HEK293 (cell line): ENCODE results near the gene SPHK1.

Experiments used
- CTCF ChIA-PET: fragments of 350-600 bp; formaldehyde crosslinking; extraction: SDS; loops from one replicate; lab custom pipeline; 2021; ENCODE audit warnings: antibody characterized with exemption; lab: Yijun Ruan, JAX
- POLR2A ChIA-PET: fragments of 300-600 bp; formaldehyde crosslinking; extraction: SDS; loops from one replicate; lab custom pipeline; 2020; ENCODE audit warnings: antibody characterized with exemption, inconsistent platforms; lab: Yijun Ruan, JAX
- H3K27ac ChIP-seq: fragments of 200-500 bp; sonication (Bioruptor generic); 2 replicates; pipeline ENCODE4 v1.5.1; 2014; ENCODE audit warnings: low read depth, low read length, control low read depth, inconsistent platforms; ENCODE audit errors: extremely low read depth
- H3K36me3 ChIP-seq, 2 experiments: fragments of 200-500 bp in 1 of 2; sonication (Bioruptor generic) in 1 of 2; 1 replicate in 1 of 2; 2 replicates in 1 of 2; pipeline ENCODE4 v1.5.1; 2014 to 2017; ENCODE audit warnings: inconsistent platforms in 2 of 2, low read length in 2 of 2; ENCODE audit not compliant: control insufficient read depth in 2 of 2, insufficient read depth in 1 of 2
- H3K4me1 ChIP-seq: fragments of 200-500 bp; sonication (Bioruptor generic); 2 replicates; pipeline ENCODE4 v1.5.1; 2014; ENCODE audit warnings: mild to moderate bottlenecking, low read length, inconsistent platforms; ENCODE audit not compliant: control insufficient read depth, insufficient read depth
- H3K4me3 ChIP-seq: 2 replicates; pipeline ENCODE4 v1.5.1; 2011; ENCODE audit warnings: low read depth, mild to moderate bottlenecking, control low read depth, low read length, moderate library complexity
- H3K9me3 ChIP-seq: fragments of 200-500 bp; sonication (Bioruptor generic); 2 replicates; pipeline ENCODE4 v1.5.1; 2014; ENCODE audit warnings: low read depth, low read length, inconsistent platforms; ENCODE audit not compliant: control insufficient read depth, insufficient read depth
- BCL11B ChIP-seq: fragments of 450-650 bp; formaldehyde crosslinking; IDR thresholded peaks from 2 replicates; pipeline ENCODE4 v1.5.1; 2016; ENCODE audit warnings: low read depth, missing biosample characterization, missing genetic modification characterization
- HOXD13 ChIP-seq: sonication (generic); formaldehyde crosslinking; IDR thresholded peaks from 2 replicates; pipeline ENCODE4 v1.8.0; 2022; ENCODE audit warnings: missing genetic modification reagents, borderline replicate concordance
- YY1 ChIP-seq: fragments of 450-650 bp; formaldehyde crosslinking; IDR thresholded peaks from 2 replicates; pipeline ENCODE4 v1.5.1; 2018; ENCODE audit warnings: missing biosample characterization, missing genetic modification characterization
- ZBTB8A ChIP-seq: fragments of 450-650 bp; formaldehyde crosslinking; IDR thresholded peaks from 2 replicates; pipeline ENCODE4 v1.5.1; 2016; ENCODE audit warnings: missing biosample characterization, missing genetic modification characterization
- ZNF132 ChIP-seq: fragments of 450-650 bp; formaldehyde crosslinking; IDR thresholded peaks from 2 replicates; pipeline ENCODE4 v1.5.1; 2017; ENCODE audit warnings: missing biosample characterization, missing genetic modification characterization, borderline replicate concordance
- ZNF2 ChIP-seq: fragments of 450-650 bp; formaldehyde crosslinking; IDR thresholded peaks from 2 replicates; pipeline ENCODE4 v1.5.1; 2016; ENCODE audit warnings: missing biosample characterization, missing genetic modification characterization
- ZNF391 ChIP-seq: fragments of 450-650 bp; formaldehyde crosslinking; IDR thresholded peaks from 2 replicates; pipeline ENCODE4 v1.5.1; 2016; ENCODE audit warnings: low read depth, missing biosample characterization, missing genetic modification characterization, borderline replicate concordance
- ZNF549 ChIP-seq: fragments of 450-650 bp; IDR thresholded peaks from 2 replicates; pipeline ENCODE4 v1.5.1; 2018; ENCODE audit warnings: missing biosample characterization, missing genetic modification characterization, mild to moderate bottlenecking, inconsistent platforms, moderate library complexity
- ZSCAN30 ChIP-seq: fragments of 450-650 bp; IDR thresholded peaks from 2 replicates; pipeline ENCODE4 v1.5.1; 2018; ENCODE audit warnings: missing biosample characterization, mild to moderate bottlenecking, missing genetic modification characterization, moderate library complexity
- ZSCAN5A ChIP-seq: fragments of 450-650 bp; formaldehyde crosslinking; IDR thresholded peaks from 2 replicates; pipeline ENCODE4 v1.5.1; 2016; ENCODE audit warnings: missing biosample characterization, missing genetic modification characterization
- TF ChIP-seq, protein P1 (sequence below): IDR thresholded peaks from 2 replicates; pipeline ENCODE4 v1.6.1; 2011; ENCODE audit warnings: mild to moderate bottlenecking, low read depth, low read length, borderline replicate concordance
- TF ChIP-seq, protein P2 (sequence below): fragments of 450-650 bp; formaldehyde crosslinking; IDR thresholded peaks from 2 replicates; pipeline ENCODE4 v1.5.1; 2016; ENCODE audit warnings: missing biosample characterization, missing genetic modification characterization
- TF ChIP-seq, protein P3 (sequence below): fragments of 450-650 bp; formaldehyde crosslinking; IDR thresholded peaks from 2 replicates; pipeline ENCODE4 v1.5.0; 2017; ENCODE audit warnings: missing biosample characterization, missing genetic modification characterization, borderline replicate concordance
- TF ChIP-seq, protein P4 (sequence below): fragments of 450-650 bp; formaldehyde crosslinking; IDR thresholded peaks from 2 replicates; pipeline ENCODE4 v1.5.1; 2016; ENCODE audit warnings: missing biosample characterization, missing genetic modification characterization
- TF ChIP-seq, protein P5 (sequence below): fragments of 450-650 bp; formaldehyde crosslinking; conservative IDR thresholded peaks from 2 replicates; pipeline ENCODE4 v1.5.1; 2016; ENCODE audit warnings: low read depth, missing biosample characterization, missing genetic modification characterization
- TF ChIP-seq, protein P6 (sequence below): fragments of 450-650 bp; formaldehyde crosslinking; IDR thresholded peaks from 2 replicates; pipeline ENCODE4 v1.5.1; 2016; ENCODE audit warnings: missing biosample characterization, missing genetic modification characterization

SPHK1 gene

GRCh38 chr17:76385892-76386786 is 1.7 kb downstream of the SPHK1 start:
- ChIA-PET CTCF (interaction anchor here (0.5 to 4.7 kb wide), 33 partner anchors 10 to 1367 kb away, joined by 3 to 68 read pairs (median 4); partner anchors contain the start of gene PRPSAP1), POLR2A (interaction anchor here (0.5 to 4.0 kb wide), 3 partner anchors 7 to 276 kb away, joined by 3 to 51 read pairs (median 3); partner anchors contain the start of gene PRPSAP1)
- Histone ChIP-seq H3K27ac (no peak overlapping the region), H3K4me3 (peak overlapping the region; percentile 54), H3K36me3 (peaks cover 0 to 38% of the 10 kb centered on the region in 2 experiments; a peak in 2 of 3 replicates), H3K4me1 (peaks cover 8% of the 10 kb centered on the region; the same call in 1 of the 2 replicates), H3K9me3 (no peaks in the 10 kb centered on the region)
- 0 out of 2 replicates have a peak, but pooled peaks have one; percentile 18 for TF ChIP-seq HOXD13 (CRISPR knock-in tag)
- no peak for TF ChIP-seq ZNF549 (tag by site-specific recombination)
- TF ChIP-seq, protein P1, sequence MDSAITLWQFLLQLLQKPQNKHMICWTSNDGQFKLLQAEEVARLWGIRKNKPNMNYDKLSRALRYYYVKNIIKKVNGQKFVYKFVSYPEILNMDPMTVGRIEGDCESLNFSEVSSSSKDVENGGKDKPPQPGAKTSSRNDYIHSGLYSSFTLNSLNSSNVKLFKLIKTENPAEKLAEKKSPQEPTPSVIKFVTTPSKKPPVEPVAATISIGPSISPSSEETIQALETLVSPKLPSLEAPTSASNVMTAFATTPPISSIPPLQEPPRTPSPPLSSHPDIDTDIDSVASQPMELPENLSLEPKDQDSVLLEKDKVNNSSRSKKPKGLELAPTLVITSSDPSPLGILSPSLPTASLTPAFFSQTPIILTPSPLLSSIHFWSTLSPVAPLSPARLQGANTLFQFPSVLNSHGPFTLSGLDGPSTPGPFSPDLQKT, result no peak
- TF ChIP-seq, protein P2, sequence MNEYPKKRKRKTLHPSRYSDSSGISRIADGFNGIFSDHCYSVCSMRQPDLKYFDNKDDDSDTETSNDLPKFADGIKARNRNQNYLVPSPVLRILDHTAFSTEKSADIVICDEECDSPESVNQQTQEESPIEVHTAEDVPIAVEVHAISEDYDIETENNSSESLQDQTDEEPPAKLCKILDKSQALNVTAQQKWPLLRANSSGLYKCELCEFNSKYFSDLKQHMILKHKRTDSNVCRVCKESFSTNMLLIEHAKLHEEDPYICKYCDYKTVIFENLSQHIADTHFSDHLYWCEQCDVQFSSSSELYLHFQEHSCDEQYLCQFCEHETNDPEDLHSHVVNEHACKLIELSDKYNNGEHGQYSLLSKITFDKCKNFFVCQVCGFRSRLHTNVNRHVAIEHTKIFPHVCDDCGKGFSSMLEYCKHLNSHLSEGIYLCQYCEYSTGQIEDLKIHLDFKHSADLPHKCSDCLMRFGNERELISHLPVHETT (tag by site-specific recombination), result no peak
- 0 out of 2 replicates have a peak, but pooled peaks have one; percentile 24 for TF ChIP-seq ZNF391 (tag by site-specific recombination)
- TF ChIP-seq, protein P3, sequence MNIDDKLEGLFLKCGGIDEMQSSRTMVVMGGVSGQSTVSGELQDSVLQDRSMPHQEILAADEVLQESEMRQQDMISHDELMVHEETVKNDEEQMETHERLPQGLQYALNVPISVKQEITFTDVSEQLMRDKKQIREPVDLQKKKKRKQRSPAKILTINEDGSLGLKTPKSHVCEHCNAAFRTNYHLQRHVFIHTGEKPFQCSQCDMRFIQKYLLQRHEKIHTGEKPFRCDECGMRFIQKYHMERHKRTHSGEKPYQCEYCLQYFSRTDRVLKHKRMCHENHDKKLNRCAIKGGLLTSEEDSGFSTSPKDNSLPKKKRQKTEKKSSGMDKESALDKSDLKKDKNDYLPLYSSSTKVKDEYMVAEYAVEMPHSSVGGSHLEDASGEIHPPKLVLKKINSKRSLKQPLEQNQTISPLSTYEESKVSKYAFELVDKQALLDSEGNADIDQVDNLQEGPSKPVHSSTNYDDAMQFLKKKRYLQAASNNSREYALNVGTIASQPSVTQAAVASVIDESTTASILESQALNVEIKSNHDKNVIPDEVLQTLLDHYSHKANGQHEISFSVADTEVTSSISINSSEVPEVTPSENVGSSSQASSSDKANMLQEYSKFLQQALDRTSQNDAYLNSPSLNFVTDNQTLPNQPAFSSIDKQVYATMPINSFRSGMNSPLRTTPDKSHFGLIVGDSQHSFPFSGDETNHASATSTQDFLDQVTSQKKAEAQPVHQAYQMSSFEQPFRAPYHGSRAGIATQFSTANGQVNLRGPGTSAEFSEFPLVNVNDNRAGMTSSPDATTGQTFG (tag by site-specific recombination), result no peak
- 0 out of 2 replicates have a peak, but pooled peaks have one; percentile 56 for TF ChIP-seq YY1 (tag by site-specific recombination)
- TF ChIP-seq ZBTB8A, result no peak; the same call in 1 of the 2 replicates
- TF ChIP-seq ZNF2 (tag by site-specific recombination), result peak; percentile 73
- TF ChIP-seq ZSCAN30 (tag by site-specific recombination), result peak; percentile 93
- TF ChIP-seq, protein P4, sequence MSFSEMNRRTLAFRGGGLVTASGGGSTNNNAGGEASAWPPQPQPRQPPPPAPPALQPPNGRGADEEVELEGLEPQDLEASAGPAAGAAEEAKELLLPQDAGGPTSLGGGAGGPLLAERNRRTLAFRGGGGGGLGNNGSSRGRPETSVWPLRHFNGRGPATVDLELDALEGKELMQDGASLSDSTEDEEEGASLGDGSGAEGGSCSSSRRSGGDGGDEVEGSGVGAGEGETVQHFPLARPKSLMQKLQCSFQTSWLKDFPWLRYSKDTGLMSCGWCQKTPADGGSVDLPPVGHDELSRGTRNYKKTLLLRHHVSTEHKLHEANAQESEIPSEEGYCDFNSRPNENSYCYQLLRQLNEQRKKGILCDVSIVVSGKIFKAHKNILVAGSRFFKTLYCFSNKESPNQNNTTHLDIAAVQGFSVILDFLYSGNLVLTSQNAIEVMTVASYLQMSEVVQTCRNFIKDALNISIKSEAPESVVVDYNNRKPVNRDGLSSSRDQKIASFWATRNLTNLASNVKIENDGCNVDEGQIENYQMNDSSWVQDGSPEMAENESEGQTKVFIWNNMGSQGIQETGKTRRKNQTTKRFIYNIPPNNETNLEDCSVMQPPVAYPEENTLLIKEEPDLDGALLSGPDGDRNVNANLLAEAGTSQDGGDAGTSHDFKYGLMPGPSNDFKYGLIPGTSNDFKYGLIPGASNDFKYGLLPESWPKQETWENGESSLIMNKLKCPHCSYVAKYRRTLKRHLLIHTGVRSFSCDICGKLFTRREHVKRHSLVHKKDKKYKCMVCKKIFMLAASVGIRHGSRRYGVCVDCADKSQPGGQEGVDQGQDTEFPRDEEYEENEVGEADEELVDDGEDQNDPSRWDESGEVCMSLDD (tag by site-specific recombination), result no peak; the same call in 1 of the 2 replicates
- TF ChIP-seq ZNF132 (tag by site-specific recombination), result no peak
- peak; percentile 88 for TF ChIP-seq BCL11B (tag by site-specific recombination)
- TF ChIP-seq, protein P5, sequence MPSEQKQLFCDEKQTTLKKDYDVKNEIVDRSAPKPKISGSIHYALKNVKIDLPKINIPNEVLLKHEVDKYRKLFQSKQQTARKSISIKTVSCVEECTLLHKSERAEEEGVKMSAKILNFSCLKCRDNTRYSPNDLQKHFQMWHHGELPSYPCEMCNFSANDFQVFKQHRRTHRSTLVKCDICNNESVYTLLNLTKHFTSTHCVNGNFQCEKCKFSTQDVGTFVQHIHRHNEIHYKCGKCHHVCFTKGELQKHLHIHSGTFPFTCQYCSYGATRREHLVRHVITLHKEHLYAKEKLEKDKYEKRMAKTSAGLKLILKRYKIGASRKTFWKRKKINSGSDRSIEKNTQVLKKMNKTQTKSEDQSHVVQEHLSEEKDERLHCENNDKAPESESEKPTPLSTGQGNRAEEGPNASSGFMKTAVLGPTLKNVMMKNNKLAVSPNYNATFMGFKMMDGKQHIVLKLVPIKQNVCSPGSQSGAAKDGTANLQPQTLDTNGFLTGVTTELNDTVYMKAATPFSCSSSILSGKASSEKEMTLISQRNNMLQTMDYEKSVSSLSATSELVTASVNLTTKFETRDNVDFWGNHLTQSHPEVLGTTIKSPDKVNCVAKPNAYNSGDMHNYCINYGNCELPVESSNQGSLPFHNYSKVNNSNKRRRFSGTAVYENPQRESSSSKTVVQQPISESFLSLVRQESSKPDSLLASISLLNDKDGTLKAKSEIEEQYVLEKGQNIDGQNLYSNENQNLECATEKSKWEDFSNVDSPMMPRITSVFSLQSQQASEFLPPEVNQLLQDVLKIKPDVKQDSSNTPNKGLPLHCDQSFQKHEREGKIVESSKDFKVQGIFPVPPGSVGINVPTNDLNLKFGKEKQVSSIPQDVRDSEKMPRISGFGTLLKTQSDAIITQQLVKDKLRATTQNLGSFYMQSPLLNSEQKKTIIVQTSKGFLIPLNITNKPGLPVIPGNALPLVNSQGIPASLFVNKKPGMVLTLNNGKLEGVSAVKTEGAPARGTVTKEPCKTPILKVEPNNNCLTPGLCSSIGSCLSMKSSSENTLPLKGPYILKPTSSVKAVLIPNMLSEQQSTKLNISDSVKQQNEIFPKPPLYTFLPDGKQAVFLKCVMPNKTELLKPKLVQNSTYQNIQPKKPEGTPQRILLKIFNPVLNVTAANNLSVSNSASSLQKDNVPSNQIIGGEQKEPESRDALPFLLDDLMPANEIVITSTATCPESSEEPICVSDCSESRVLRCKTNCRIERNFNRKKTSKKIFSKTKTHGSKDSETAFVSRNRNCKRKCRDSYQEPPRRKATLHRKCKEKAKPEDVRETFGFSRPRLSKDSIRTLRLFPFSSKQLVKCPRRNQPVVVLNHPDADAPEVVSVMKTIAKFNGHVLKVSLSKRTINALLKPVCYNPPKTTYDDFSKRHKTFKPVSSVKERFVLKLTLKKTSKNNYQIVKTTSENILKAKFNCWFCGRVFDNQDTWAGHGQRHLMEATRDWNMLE (tag by site-specific recombination), result no peak
- no peak for TF ChIP-seq ZSCAN5A
- TF ChIP-seq, protein P6, sequence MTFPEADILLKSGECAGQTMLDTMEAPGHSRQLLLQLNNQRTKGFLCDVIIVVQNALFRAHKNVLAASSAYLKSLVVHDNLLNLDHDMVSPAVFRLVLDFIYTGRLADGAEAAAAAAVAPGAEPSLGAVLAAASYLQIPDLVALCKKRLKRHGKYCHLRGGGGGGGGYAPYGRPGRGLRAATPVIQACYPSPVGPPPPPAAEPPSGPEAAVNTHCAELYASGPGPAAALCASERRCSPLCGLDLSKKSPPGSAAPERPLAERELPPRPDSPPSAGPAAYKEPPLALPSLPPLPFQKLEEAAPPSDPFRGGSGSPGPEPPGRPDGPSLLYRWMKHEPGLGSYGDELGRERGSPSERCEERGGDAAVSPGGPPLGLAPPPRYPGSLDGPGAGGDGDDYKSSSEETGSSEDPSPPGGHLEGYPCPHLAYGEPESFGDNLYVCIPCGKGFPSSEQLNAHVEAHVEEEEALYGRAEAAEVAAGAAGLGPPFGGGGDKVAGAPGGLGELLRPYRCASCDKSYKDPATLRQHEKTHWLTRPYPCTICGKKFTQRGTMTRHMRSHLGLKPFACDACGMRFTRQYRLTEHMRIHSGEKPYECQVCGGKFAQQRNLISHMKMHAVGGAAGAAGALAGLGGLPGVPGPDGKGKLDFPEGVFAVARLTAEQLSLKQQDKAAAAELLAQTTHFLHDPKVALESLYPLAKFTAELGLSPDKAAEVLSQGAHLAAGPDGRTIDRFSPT (tag by site-specific recombination), result peak; percentile 97
